AG09309 (cell line): ENCODE measurements around the gene TSPAN18.

Experiments
- DNase-seq: peaks from one replicate; pipeline ENCODE4 v3.0.0-alpha.2; 2010; ENCODE audit warnings: low read depth
- H3K4me3 ChIP-seq: 2 replicates; pipeline ENCODE4 v1.5.1; 2011; ENCODE audit warnings: mild to moderate bottlenecking, low read depth, low read length, moderate library complexity; ENCODE audit not compliant: control insufficient read depth
- TF ChIP-seq, protein P1 (sequence below): IDR thresholded peaks from 2 replicates; pipeline ENCODE4 v1.5.1; 2011; ENCODE audit warnings: mild to moderate bottlenecking, low read depth, low read length, inconsistent platforms; ENCODE audit not compliant: insufficient read depth, control insufficient read depth; ENCODE audit errors: missing control alignments

The TSPAN18 gene

DNA sequence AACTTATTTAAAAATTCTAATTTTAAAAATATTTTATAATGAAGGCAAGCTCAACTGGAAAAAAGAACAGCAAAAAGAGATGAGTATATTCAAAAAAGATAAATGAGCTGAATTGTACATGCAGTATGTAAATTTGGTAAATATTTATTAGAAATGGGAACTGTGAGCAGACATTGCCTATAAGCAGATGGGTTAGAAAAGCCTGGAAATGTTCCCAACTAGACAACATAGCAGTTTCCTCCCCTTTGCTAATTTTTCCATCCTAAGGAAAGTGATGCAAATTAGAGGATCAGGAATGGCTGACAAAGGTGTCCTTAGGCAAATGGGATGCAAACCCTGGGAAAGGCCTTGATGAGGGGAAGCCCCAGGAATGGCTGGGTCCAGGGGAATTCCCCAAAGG, 186.7 kb downstream of the TSPAN18 start:
- H3K4me3 ChIP-seq: no peak overlapping the region
- DNase-seq: no peak
- TF ChIP-seq, protein P1, sequence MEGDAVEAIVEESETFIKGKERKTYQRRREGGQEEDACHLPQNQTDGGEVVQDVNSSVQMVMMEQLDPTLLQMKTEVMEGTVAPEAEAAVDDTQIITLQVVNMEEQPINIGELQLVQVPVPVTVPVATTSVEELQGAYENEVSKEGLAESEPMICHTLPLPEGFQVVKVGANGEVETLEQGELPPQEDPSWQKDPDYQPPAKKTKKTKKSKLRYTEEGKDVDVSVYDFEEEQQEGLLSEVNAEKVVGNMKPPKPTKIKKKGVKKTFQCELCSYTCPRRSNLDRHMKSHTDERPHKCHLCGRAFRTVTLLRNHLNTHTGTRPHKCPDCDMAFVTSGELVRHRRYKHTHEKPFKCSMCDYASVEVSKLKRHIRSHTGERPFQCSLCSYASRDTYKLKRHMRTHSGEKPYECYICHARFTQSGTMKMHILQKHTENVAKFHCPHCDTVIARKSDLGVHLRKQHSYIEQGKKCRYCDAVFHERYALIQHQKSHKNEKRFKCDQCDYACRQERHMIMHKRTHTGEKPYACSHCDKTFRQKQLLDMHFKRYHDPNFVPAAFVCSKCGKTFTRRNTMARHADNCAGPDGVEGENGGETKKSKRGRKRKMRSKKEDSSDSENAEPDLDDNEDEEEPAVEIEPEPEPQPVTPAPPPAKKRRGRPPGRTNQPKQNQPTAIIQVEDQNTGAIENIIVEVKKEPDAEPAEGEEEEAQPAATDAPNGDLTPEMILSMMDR: no peak

DNA sequence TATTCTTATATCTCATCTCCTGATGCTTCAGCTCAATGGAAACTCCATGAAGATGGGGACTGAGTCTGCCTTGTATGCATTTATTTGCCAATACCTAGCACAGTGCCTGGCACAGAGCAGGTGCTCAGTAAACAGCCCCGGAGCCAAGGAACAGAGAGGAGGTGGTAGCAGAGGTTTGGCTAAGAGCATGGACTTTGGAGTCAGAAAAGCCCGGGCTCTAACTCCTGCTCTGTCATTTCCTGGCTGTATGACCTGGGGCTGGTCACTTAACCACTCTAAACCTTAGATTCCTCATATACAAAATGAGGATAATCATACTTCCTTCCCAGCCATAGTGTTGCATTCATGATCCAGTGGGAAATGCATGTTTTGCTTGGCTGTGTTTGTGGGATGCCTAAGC, 187.3 kb downstream of the TSPAN18 start:
- H3K4me3 ChIP-seq: no peak overlapping the region
- TF ChIP-seq, protein P1: no peak
- no peak for DNase-seq

DNA sequence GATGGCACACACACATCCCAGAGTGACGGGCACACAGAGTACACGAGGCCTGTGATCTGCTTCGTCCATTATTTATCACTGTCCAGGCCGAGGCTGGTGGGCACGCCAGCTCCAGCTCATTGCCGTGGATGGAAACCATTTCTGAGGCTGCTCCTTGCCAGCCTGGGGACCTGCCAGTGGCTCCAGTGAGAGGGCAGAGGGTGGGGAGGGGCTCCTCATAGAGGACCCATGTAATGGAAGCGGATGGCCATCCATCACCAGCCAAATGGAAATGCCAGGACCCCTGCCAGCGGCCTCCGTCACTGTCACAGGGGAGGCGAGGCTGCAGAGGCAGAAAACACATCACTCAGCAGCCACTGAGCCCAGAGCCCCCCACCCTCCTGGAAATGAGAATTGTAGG, 188.2 kb downstream of the TSPAN18 start:
- TF ChIP-seq, protein P1: no peak
- no peak overlapping the region for H3K4me3 ChIP-seq
- no peak for DNase-seq

DNA sequence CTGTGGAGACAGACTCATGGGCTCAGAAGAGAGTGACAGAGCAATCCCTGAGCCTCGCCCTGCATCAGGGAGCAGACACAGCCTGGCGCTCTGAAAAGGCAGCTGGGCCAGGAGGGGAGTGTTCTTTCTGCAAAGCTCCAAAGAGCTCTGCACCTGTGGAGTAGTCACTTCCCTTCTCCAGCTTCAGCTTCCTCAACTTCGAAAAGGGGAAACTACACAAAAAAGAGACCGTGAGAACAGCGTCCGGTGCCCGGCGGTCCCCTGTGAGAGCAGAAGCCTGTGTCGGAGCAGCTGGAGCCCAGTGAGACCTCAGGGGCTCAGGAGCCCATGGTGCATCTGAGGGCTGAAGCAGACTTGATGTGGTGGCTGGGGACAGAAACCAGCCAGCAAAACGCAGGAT, 188.9 kb downstream of the TSPAN18 start:
- TF ChIP-seq, protein P1: no peak
- no peak overlapping the region for H3K4me3 ChIP-seq
- DNase-seq: no peak

DNA sequence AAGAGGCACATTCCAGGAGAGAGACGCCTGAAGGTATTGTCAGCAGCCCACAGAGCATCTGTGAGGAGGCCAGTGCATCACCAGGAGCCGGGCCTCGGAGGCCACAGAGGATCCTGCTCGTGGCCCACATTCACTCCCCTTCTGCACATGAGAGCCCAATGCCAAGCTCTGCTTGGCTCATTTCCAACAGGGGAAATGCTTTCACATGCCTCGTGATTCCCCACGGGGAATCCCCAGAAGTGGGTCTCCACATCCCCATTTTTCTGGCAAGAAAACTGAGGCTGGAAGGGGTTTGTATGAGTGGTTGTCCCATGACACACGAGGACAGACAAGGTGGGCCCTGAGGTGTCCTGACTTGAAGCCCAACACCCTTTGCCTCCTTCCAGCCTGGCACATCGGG, 189.6 kb downstream of the TSPAN18 start:
- TF ChIP-seq, protein P1: no peak
- no peak for DNase-seq

DNA sequence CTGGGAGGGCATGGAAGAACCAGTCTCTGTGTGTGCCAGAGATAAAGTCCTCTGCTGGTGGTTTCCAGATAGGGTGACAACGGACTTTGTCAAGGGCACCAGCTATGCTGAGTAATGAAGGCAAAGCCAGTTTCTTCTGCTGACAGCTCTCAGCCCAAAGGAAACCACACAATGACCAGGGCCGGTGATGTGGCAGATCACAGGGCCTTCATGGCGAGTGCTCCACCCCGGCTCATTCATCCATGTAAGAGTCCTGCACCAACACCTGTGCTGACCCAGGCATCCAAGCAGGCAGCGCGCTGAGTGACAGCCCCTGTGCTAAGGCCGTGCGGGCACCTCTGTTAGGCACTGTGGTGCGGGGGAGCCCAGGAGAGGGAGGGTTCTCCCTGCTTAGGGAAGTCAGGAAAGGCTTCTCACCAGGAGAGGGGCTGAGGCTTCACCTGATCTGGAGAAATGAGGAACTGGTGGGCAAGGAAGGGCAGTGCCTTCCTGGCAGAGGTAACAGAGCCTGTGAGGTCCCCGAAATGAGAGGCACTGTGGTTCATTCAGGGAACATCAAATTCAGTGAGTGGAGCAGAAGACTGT, 190.1 kb downstream of the TSPAN18 start:
- TF ChIP-seq, protein P1: no peak
- H3K4me3 ChIP-seq: no peak overlapping the region
- no peak for DNase-seq

More for the DNA sequence above, 189.6 kb downstream of the TSPAN18 start:
- H3K4me3 ChIP-seq: no peak overlapping the region

DNA sequence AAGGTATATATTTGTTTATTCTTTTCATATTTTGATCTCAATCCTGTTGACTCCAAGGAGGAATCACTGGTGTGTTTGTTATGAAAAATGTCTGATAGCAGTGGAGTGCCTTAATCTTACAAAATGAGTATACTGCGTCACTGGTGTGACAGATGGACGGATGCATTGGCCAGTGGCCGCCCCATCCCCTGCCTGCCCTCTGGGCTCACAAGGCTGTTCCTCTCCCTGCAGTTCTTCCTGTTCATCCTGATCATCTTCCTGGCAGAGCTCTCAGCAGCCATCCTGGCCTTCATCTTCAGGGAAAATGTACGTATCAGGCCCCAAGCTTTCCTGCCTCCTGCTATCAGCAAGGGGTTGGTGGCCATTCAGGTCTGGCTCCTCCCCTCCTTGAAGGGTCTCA, 191.0 kb downstream of the TSPAN18 start:
- TF ChIP-seq, protein P1: no peak
- DNase-seq: no peak

More for the DNA sequence above, 191.0 kb downstream of the TSPAN18 start:
- no peak overlapping the region for H3K4me3 ChIP-seq
